ENCODE data around the gene P2RY1.
"Not testable (repeated sequence)": the region's sequence is repeated elsewhere in the genome, so short reads cannot be mapped to it uniquely, and the experiment has no call there.

P2RY1 gene

DNA sequence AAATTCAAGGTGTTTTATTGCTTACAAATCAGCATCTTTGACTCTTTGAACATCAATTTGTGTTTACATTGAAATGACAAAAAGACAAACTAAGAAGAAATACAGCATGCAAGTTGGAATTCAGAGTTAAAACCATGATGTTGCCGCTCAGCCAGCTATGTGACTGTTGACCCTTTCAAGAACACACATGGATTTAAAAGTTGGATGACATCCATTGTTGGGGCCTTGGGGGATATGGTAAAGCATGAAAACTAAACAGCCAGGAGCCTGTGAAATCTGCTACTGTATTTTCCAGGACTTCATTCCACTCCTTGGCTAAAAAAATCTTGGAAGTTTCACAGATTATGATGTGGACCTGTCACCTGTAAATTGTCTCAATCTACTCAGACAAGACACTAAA lies 4.6 kb downstream of the P2RY1 start:
- no peak for DNase-seq (ENCODE audit: low spot score)

DNA sequence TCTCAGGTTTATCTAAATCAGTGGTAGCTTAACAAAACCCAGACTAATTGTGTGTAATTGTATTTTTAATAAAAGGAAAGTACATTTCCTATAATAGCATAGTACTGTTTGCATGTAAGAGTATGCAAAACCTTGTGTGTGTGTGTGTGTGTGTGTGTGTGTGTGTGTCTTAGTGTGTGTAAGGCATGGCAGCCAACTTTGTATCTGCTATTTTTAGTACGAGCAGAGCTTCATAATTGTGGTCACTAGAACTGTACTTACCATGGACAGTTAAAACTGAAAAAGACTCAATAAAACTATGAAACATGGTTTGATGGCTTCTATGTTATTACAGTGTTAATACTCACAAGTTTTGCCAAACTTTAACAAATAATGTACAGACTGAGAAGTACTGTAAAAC lies 6.2 kb downstream of the P2RY1 start:
- no peak for DNase-seq (ENCODE audit: low spot score)

GRCh38 chr3:152842413-152842812 lies 7.5 kb downstream of the P2RY1 start:
- DNase-seq (ENCODE audit: low spot score): no peak

GRCh38 chr3:152843955-152844354 lies 9.0 kb downstream of the P2RY1 start:
- no peak for DNase-seq (ENCODE audit: low spot score)

DNA sequence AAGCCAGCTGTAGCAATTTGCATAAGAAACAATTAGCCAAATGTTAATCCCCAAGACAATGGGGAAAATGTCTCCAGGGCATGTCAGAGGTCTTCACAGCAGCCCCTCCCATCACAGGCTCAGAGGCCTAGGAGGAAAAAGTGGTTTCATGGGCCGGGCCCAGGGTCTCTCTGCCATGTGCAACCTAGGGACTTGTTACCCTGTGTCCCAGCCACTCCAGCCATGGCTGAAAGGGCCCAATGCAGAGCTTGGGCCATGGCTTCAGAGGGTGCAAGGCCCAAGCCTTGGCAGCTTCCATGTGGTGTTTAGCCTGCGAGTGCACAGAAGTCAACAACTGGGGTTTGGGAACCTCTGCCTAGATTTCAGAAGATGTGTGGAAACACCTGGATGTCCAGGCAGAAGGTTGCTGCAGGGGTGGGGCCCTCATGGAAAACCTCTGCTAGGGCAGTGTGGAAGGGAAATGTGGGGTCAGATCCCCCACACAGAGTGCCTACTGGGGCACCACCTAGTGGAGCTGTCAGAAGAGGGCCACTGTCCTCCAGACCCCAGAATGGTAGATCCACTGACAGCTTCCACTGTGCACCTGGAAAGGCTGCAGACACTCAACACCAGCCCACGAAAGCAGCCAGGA lies 11.8 kb downstream of the P2RY1 start:
- DNase-seq (ENCODE audit: low spot score): not testable (repeated sequence)

DNA sequence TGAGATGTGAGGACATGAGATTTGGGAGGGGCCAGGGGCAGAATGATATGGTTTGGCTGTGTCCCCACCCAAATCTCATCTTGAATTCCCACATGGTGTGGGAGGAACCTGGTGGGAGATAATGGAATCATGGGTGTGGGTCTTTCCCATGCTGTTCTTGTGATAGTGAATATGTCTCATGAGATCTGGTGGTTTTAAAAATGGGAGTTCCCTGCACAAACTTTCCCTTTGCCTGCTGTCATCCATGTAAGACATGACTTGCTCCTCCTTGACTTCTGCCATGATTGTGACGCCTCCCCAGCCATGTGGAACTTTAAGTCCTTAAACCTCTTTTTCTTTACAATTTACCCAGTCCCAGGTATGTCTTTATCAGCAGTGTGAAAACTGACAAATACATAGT lies 12.7 kb downstream of the P2RY1 start:
- DNase-seq (ENCODE audit: low spot score): not testable (repeated sequence)

DNA sequence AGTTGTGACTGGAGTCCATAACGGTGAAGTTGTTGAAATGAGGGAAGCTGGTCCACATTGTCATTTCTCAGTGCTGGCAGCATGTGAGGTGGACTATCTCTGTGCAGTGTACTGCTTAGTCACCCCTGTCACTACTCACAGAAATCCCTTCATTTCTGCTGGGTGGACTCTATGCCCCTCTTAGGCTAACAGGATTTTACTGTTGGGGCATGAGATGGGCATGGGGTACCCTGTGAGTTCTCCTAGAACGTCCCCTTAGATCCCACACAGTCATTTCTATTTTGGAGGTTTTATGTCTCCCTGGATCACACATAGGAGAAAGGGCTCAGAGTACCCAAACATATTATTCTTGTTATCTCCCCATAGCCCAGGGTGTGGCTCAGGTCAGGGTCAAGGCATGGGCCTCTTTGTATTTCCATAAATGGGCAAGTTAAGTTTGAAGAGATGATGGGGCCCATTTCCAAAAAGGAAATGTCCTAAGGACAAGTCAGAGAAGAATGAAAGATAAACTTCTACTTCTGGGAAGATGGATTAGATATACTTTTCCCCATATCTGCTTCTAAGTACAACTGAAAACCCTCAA lies 15.2 kb downstream of the P2RY1 start:
- DNase-seq (ENCODE audit: low spot score): no peak

DNA sequence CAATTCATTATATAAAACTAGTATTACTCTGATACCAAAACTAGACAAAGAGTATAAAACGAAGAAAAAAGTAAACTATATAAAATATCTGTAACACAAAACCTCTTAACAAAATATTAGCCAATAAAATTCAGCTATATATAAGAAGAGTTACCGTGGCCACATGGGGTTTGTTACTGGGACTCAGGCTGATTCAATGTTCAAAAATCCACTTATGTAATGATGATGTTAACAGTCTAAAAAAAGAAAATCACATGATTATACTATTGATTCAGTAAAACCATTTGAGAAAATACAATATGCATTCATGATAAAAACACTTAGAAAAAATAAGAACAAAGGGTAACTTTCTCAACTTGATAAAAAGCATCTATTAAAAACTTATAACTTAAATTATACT lies 18.3 kb downstream of the P2RY1 start:
- DNase-seq (ENCODE audit: low spot score): no peak

DNA sequence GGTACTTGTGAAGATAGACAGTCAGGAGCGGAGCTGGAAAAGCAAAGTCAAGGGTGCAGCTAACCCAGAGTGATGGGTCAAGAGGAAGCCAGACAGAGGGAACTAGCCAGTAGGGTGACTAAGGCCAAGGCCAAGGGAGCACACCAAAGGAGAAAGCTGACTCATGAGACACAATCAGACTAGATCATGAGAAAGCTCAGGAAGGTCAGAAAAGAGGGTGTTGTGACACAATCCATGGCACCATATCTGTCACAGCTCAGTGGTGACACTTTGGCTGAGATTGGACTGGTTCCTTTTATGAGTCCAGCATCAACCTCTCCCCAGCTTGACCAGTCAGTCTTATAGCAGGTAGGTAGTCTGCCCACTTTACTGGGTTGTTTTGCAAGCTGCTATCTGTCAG lies 22.2 kb downstream of the P2RY1 start:
- DNase-seq (ENCODE audit: low spot score): no peak

- DNase-seq (ENCODE audit: low spot score): no peak
Measured at GRCh38 chr3:152858170-152858800, 23.4 kb downstream of the P2RY1 start.

- DNase-seq (ENCODE audit: low spot score): no peak
Measured at GRCh38 chr3:152860736-152861135, 25.8 kb downstream of the P2RY1 start.

- DNase-seq (ENCODE audit: low spot score): no peak
Measured at GRCh38 chr3:152865668-152866245, 30.8 kb downstream of the P2RY1 start.

DNA sequence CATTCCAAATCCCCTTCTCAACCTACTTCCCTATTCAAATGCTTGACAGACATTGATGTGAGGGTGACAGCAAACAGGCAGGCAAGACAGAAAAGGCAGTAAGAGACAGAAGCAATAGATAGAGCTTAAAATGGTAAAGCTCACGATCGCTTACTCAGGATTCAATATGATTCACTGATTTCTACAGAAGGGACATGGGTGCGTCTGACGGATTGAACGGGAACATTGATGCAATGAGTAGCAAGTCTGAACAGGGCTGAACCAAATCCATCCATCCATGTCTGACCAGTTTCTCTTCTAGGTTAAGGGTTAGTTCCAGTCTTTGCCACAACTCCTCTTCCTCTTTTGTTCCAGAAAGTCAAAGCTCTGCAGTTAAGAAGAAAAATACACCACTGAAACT lies 35.1 kb downstream of the P2RY1 start:
- DNase-seq (ENCODE audit: low spot score): peak; percentile 5

DNA sequence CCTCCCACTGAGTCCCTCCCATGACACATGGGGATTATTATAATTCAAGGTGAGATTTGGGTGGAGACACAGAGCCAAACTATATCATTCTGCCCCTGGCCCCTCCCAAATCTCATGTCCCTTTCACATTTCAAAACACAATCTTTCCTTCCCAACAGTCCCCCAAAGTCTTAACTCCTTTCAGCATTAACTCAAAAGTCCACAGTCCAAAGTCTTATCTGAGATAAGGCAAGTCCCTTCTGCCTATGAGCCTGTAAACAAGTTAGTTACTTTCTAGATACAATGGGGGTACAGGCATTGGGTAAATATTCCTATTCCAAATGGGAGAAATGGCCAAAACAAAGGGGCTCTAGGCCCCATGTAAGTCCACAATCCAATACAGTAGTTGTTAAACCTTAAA lies 38.4 kb downstream of the P2RY1 start:
- not testable (repeated sequence) for DNase-seq (ENCODE audit: low spot score)

- DNase-seq (ENCODE audit: low spot score): no peak
Measured at GRCh38 chr3:152874896-152875749, 40.2 kb downstream of the P2RY1 start.

DNA sequence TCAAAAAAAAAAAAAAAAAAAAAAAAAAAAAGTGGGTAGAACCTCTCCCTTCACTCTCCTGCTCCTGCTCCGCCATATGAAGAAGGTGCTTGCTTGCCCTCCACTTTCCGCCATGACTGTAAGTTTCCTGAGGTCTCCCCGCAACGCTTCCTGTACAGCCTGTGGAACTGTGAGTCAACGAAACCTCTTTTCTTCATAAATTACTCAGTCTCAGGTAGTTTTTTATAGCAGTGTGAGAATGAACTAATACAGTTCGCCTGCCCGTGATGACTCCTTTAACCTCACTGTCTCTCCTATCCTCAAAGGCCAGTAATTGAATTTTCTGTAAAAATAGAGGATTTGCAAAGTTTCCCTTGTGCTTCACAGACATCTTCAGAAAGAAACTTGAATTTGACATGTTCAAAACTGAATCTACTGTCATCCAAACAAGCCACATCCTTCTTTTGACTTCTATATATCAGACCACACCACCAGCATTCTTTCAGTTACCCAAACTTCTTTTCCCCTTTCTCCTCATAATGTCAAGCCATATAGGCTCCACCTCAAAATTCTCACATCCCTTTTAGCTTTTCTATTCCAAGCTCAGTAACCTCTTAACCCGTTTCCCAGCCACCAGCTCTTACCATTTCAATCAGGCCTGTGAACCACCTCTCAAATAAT lies 44.3 kb downstream of the P2RY1 start:
- no peak for DNase-seq (ENCODE audit: low spot score)

DNA sequence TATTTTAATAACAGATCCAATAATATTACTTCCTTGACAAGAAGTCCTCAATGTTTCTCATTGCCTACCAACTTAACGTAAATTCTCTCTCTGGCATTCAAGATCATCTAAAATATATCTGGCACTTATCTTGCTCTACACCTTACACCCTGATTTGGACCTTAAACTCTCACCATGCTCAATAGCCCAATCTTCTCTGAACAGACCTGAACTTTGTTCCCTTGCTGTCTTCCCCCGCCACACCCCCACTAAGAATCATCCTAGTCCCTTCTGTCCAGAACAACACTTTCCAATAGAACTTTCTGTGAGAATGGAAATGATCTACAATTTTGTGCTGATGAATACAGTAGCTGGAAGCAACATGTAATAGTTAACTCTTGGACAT lies 44.9 kb downstream of the P2RY1 start:
- no peak for DNase-seq (ENCODE audit: low spot score)

DNA sequence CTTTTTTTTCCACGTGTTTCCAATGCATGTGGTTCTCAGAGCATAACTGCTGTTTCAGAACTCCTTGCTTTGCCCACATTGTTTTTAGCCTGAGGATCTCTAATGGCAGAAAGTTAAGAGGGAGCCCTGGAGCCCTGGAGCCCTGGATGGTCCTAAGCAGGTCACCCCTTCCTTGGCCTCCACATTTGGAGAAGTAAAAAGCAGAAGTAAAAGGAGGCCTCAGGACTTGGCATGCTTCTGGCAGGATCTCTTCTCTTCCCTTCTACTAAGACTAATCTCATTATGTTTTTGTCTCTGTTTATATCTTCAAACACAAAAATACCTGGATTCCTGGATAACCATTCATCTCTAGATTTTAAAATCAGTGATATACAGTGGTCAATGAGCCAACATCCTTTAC lies 50.1 kb downstream of the P2RY1 start:
- peak; percentile 6 for DNase-seq (ENCODE audit: low spot score)

All from Ammon's horn (tissue), 1 donor.